NCI-H146 treated with DMSO at 0.1 percent for 48 hours (cell line): ENCODE results near the gene CEP170B.

Source experiments
- DNase-seq: peaks from one replicate; lab custom pipeline; 2025; ENCODE audit not compliant: unreplicated experiment; lab: John Stamatoyannopoulos, UW

Gene CEP170B

GRCh38 chr14:104866451-104867370 is 1.6 kb downstream of the CEP170B start:
- no peak for DNase-seq

- no peak for DNase-seq
These were observed 2.4 kb downstream of the CEP170B start for GRCh38 chr14:104867371-104868059.

GRCh38 chr14:104868060-104868740 is 3.1 kb downstream of the CEP170B start:
- DNase-seq: no peak

- no peak for DNase-seq
These were observed 3.9 kb downstream of the CEP170B start for GRCh38 chr14:104868811-104869572.

GRCh38 chr14:104869669-104870367 is 4.8 kb downstream of the CEP170B start:
- no peak for DNase-seq

- DNase-seq: no peak
These were observed 5.5 kb downstream of the CEP170B start for GRCh38 chr14:104870368-104871144.

- DNase-seq: no peak
These were observed 6.1 kb downstream of the CEP170B start for GRCh38 chr14:104871145-104871655.

- DNase-seq: no peak
These were observed 6.8 kb downstream of the CEP170B start for GRCh38 chr14:104871656-104872468.

- no peak for DNase-seq
These were observed 7.6 kb downstream of the CEP170B start for GRCh38 chr14:104872469-104873341.

- DNase-seq: no peak
These were observed 8.4 kb downstream of the CEP170B start for GRCh38 chr14:104873380-104874055.

GRCh38 chr14:104874110-104874531 is 9.1 kb downstream of the CEP170B start:
- no peak for DNase-seq

- no peak for DNase-seq
These were observed 9.7 kb downstream of the CEP170B start for GRCh38 chr14:104874571-104875411.

- no peak for DNase-seq
These were observed 10.3 kb downstream of the CEP170B start for GRCh38 chr14:104875412-104875751.

GRCh38 chr14:104875811-104876210 is 10.7 kb downstream of the CEP170B start:
- DNase-seq: no peak

- DNase-seq: no peak
These were observed 11.2 kb downstream of the CEP170B start for GRCh38 chr14:104876251-104876699.
